ENCODE results near the gene PFDN4. TPM values are rescaled to one million over a fixed set of nuclear protein-coding genes. Genes with fewer than 3 reads are reported as not detected.

The PFDN4 gene
- total and polyA plus RNA-seq, 2 of the 13 experiments (the other 11 are each of a cell fraction or from before 2014, with no cell fraction given): 59.8 to 227 TPM

GRCh38 chr20:54173653-54174456 is 34.0 kb upstream of the PFDN4 start, which contains the start of gene CYP24A1 (continued):
- TF ChIP-seq STAT6 (CRISPR knock-in tag; IDR thresholded peaks at IDR 0.05; ENCODE audit: borderline replicate concordance): no peak
- TF ChIP-seq HOXD1 (CRISPR knock-in tag; IDR thresholded peaks at IDR 0.05): no peak
- TF ChIP-seq MTA1 (CRISPR knock-in tag; IDR thresholded peaks at IDR 0.05; ENCODE audit: borderline replicate concordance): no peak
- TF ChIP-seq HNRNPK (IDR thresholded peaks at IDR 0.05; ENCODE audit: low read depth, low read length, poor library complexity, severe bottlenecking): peak; percentile 69
- TF ChIP-seq FLYWCH1 (CRISPR knock-in tag; IDR thresholded peaks at IDR 0.05): no peak
- TF ChIP-seq TFDP1 (CRISPR knock-in tag; IDR thresholded peaks at IDR 0.05; ENCODE audit: borderline replicate concordance): peak; percentile 80; the same call in 1 of the 2 replicates
- TF ChIP-seq GMEB1 (CRISPR knock-in tag; IDR thresholded peaks at IDR 0.05; ENCODE audit: borderline replicate concordance): no peak
- TF ChIP-seq PRDM4 (CRISPR knock-in tag; IDR thresholded peaks at IDR 0.05; ENCODE audit: borderline replicate concordance): no peak
- TF ChIP-seq TOPORS (CRISPR knock-in tag; IDR thresholded peaks at IDR 0.05): no peak
- TF ChIP-seq ZBTB4 (CRISPR knock-in tag; IDR thresholded peaks at IDR 0.05; ENCODE audit: borderline replicate concordance): no peak
- TF ChIP-seq MED8 (CRISPR knock-in tag; IDR thresholded peaks at IDR 0.05; ENCODE audit: insufficient replicate concordance): peak; percentile 21
- peak; percentile 24 for TF ChIP-seq SKI (IDR thresholded peaks at IDR 0.05; ENCODE audit: partially characterized antibody)
- TF ChIP-seq ELK4 (CRISPR knock-in tag; IDR thresholded peaks at IDR 0.05; ENCODE audit: borderline replicate concordance): no peak
